Uterus (tissue), 4 donors: ENCODE data around the gene UBE2U. TPM values are rescaled to one million over a fixed set of nuclear protein-coding genes. Genes with fewer than 3 reads are reported as not detected.
A peak's percentile ranks its signal among the peaks of the same experiment; 100 is the strongest.

Experiments
- DNase-seq, 2 donors: peaks; one replicate each; pipeline ENCODE4 v3.0.0-alpha.2; 2019 to 2020
- H3K27ac ChIP-seq, 2 donors: fragments of 200-600 bp; sonication (generic); 1 replicate in 1 of 2; 2 replicates in 1 of 2; pipeline ENCODE4 v1.5.1; 2016 to 2018
- H3K27me3 ChIP-seq, 2 donors: fragments of 200-600 bp; sonication (generic); one replicate each; pipeline ENCODE4 v1.5.1; 2018 to 2019; ENCODE audit warnings: control low read depth in 1 of 2
- H3K36me3 ChIP-seq, 2 donors: fragments of 200-600 bp; sonication (generic); one replicate each; pipeline ENCODE4 v1.5.1; 2019; ENCODE audit warnings: control low read depth in 1 of 2
- H3K4me1 ChIP-seq, 2 donors: fragments of 200-600 bp; sonication (generic); one replicate each; pipeline ENCODE4 v1.5.1; 2018 to 2019; ENCODE audit warnings: control low read depth in 1 of 2
- H3K4me3 ChIP-seq, 2 donors: fragments of 200-600 bp; sonication (generic); 1 replicate in 1 of 2; 2 replicates in 1 of 2; pipeline ENCODE4 v1.5.1; 2018 to 2019; ENCODE audit warnings: mild to moderate bottlenecking in 1 of 2
- H3K9me3 ChIP-seq, 2 donors: fragments of 200-600 bp; sonication (generic); one replicate each; pipeline ENCODE4 v1.5.1; 2019; ENCODE audit warnings: control low read depth in 1 of 2
- CTCF ChIP-seq, 4 experiments: fragments of 200-600 bp in 2 of 4; fragments of 450-650 bp in 2 of 4; sonication (generic) in 2 of 4; IDR thresholded peaks; one replicate each; pipeline ENCODE4 v1.5.1; 2016 to 2019; ENCODE audit warnings: antibody characterized with exemption in 4 of 4, mild to moderate bottlenecking in 2 of 4, moderate library complexity in 1 of 4
- POLR2A ChIP-seq, 2 donors: fragments of 450-650 bp; IDR thresholded peaks; one replicate each; pipeline ENCODE4 v1.6.1; 2016; ENCODE audit warnings: antibody characterized with exemption in 2 of 2, mild to moderate bottlenecking in 1 of 2, moderate library complexity in 1 of 2
- intact Hi-C: fragments of 100-400 bp; cut with DNase I; formaldehyde crosslinking; loops from one replicate; pipeline ENCODE4 v1.15.1; 2023; ENCODE audit warnings: low total_unique reads
- total RNA-seq, 4 donors: library from RNA; depleted of rRNA in 3 of 4; stranded (reverse); fragments of >200 nt in 3 of 4; gene quantifications; one replicate each; pipeline versions ENCODE4 v1.1.0 to v1.2.4, GENCODE V29; 2014 to 2023
- donor health status: DM: yes; HTN: yes; CAD: no.

The UBE2U gene
- total RNA-seq, 4 donors from 2014 or later, result not detected

- Histone ChIP-seq H3K4me3 (no peak overlapping the region), H3K4me1 (no peaks in the 10 kb centered on the region), H3K27ac (no peak overlapping the region), H3K9me3 (no peaks in the 10 kb centered on the region), H3K27me3 (no peaks in the 10 kb centered on the region), H3K36me3 (no peaks in the 10 kb centered on the region)
- no peak for TF ChIP-seq CTCF (IDR thresholded peaks at IDR 0.05)
- TF ChIP-seq POLR2A (IDR thresholded peaks at IDR 0.05), result no peak
- DNase-seq, result no peak
- intact Hi-C loops, result loop anchor here (5.0 to 10.0 kb wide), 2 partner anchors 408 to 555 kb away; no protein-coding TSS in a partner anchor
Observed at GRCh38 chr1:64266991-64267390, 63.6 kb downstream of the UBE2U start.

DNA sequence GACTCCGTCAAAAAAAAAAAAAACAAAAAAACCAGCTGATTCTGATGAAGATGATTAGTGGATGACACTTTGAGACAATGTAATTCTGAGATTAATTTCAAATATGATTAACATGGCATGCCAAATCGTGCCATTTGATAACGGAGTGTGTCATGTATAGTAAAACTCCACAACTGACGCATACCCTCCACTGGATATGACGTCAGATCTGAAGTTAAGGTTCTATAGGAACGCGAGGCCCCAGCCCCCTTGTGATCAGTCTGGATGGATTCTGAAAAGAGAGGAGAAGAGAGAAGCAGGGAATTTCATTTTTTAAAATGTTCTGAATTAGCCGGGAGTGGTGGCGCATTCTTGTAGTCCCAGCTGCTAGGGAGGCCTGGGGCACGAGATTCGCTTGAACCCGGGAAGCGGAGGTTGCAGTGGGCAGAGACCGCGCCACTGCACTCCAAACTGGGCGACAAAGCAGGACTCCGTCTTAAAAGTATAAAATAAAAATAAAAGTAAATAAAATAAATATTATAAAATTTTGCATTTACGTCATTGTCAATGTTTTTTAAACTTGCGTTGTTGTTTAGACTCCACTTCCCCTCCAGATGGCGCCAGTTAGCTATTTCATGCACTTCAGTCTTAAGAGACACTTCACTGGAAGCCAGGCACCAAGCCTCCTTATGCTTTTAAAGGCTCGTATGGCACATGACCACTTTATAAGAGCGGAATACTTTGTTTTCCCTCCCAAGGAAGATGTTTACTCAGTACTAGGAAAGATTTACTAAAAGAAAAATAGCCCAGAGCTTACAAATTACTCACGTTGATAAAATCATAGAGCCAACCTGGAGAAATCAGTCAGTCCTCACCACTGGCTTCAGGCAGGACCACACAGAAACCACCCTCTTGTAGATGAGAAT is 65.5 kb downstream of the UBE2U start:
- intact Hi-C loops, result loop anchor here (5.0 to 10.0 kb wide), 2 partner anchors 406 to 553 kb away; no protein-coding TSS in a partner anchor
- Histone ChIP-seq H3K36me3 (no peaks in the 10 kb centered on the region), H3K4me1 (no peaks in the 10 kb centered on the region), H3K27ac (no peak overlapping the region), H3K9me3 (no peaks in the 10 kb centered on the region), H3K27me3 (no peaks in the 10 kb centered on the region), H3K4me3 (no peak overlapping the region)
- TF ChIP-seq CTCF (IDR thresholded peaks at IDR 0.05) (peak; percentile 78 to 86 (median 80)), POLR2A (IDR thresholded peaks at IDR 0.05) (no peak)
- DNase-seq, result peak; percentile 51 to 77

DNA sequence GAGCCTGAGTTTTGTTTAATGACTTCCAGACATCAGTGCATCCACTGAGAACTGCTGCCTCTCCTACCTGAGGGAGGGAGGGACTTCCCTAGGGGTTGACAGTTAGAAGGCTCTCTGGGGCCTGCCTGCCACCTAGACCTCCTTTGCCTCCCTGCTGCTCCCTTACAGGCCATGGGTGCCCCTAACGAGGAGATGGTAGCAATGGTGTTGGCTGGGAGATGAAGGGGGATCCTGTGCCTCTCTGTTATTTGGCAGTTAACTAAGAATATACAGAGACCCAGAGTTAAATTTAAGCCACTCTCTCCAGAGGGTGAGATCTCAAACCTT is 66.1 kb downstream of the UBE2U start:
- H3K4me3 ChIP-seq, result no peak overlapping the region
- no peak for DNase-seq
- TF ChIP-seq CTCF (IDR thresholded peaks at IDR 0.05) (no peak), POLR2A (IDR thresholded peaks at IDR 0.05) (no peak)
- intact Hi-C loops, result loop anchor here (5.0 to 10.0 kb wide), 2 partner anchors 405 to 553 kb away; no protein-coding TSS in a partner anchor
- H3K27ac ChIP-seq, result no peak overlapping the region
- H3K36me3 ChIP-seq, result no peaks in the 10 kb centered on the region
- H3K4me1 ChIP-seq, result no peaks in the 10 kb centered on the region
- H3K27me3 ChIP-seq, result no peaks in the 10 kb centered on the region
- H3K9me3 ChIP-seq, result no peaks in the 10 kb centered on the region

DNA sequence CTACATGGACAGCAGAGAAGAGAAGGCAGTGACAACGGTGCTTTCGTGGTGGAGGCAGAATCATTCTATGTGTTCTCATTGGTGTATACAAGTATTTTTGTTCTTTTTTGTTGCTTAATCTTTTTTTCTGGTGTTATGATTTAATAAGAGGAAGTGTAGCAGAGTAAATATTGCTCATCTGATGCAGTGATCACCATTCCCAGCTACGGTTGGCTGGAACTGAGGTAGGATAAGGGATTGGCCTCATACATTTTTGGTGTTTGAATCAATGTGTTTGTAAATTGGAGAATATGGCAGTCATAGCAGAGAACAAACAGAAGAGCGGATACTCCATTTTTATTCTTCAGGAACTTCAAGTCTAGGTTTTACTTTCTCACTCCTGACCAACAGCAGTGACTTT is 76.6 kb downstream of the UBE2U start:
- intact Hi-C loops, result no loop called here
- no peak overlapping the region for H3K4me3 ChIP-seq
- no peaks in the 10 kb centered on the region for H3K4me1 ChIP-seq
- TF ChIP-seq POLR2A (IDR thresholded peaks at IDR 0.05) (no peak), CTCF (IDR thresholded peaks at IDR 0.05) (no peak)
- no peak for DNase-seq
- no peaks in the 10 kb centered on the region for H3K36me3 ChIP-seq
- H3K27me3 ChIP-seq, result no peaks in the 10 kb centered on the region
- H3K9me3 ChIP-seq, result no peaks in the 10 kb centered on the region
- no peak overlapping the region for H3K27ac ChIP-seq

GRCh38 chr1:64282351-64282750 is 78.9 kb downstream of the UBE2U start:
- H3K4me3 ChIP-seq, result no peak overlapping the region
- H3K27me3 ChIP-seq, result no peaks in the 10 kb centered on the region
- H3K4me1 ChIP-seq, result no peaks in the 10 kb centered on the region
- intact Hi-C loops, result no loop called here
- H3K36me3 ChIP-seq, result no peaks in the 10 kb centered on the region
- no peaks in the 10 kb centered on the region for H3K9me3 ChIP-seq
- no peak for TF ChIP-seq CTCF (IDR thresholded peaks at IDR 0.05)
- no peak for TF ChIP-seq POLR2A (IDR thresholded peaks at IDR 0.05)
- peak in 1 of 2 donors; percentile 17 for DNase-seq
- H3K27ac ChIP-seq, result no peak overlapping the region
